Panc1 (cell line): Measurements from ENCODE around the gene EHD2.

ENCODE experiments used
- TF ChIP-seq, protein P1 (sequence below): fragments of 450-650 bp; IDR thresholded peaks from 2 replicates; pipeline ENCODE4 v1.5.1; 2017; ENCODE audit warnings: mild to moderate bottlenecking
- TF ChIP-seq, protein P2 (sequence below), 2 experiments: IDR thresholded peaks; 2 replicates each; pipeline ENCODE4 v1.6.1; 2011 to 2012; ENCODE audit warnings: low read depth in 2 of 2, control low read depth in 1 of 2, low read length in 1 of 2, mild to moderate bottlenecking in 1 of 2, moderate library complexity in 1 of 2; ENCODE audit not compliant: insufficient read depth in 1 of 2

- TF ChIP-seq, protein P1, sequence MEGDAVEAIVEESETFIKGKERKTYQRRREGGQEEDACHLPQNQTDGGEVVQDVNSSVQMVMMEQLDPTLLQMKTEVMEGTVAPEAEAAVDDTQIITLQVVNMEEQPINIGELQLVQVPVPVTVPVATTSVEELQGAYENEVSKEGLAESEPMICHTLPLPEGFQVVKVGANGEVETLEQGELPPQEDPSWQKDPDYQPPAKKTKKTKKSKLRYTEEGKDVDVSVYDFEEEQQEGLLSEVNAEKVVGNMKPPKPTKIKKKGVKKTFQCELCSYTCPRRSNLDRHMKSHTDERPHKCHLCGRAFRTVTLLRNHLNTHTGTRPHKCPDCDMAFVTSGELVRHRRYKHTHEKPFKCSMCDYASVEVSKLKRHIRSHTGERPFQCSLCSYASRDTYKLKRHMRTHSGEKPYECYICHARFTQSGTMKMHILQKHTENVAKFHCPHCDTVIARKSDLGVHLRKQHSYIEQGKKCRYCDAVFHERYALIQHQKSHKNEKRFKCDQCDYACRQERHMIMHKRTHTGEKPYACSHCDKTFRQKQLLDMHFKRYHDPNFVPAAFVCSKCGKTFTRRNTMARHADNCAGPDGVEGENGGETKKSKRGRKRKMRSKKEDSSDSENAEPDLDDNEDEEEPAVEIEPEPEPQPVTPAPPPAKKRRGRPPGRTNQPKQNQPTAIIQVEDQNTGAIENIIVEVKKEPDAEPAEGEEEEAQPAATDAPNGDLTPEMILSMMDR = no peak
- TF ChIP-seq, protein P2, sequence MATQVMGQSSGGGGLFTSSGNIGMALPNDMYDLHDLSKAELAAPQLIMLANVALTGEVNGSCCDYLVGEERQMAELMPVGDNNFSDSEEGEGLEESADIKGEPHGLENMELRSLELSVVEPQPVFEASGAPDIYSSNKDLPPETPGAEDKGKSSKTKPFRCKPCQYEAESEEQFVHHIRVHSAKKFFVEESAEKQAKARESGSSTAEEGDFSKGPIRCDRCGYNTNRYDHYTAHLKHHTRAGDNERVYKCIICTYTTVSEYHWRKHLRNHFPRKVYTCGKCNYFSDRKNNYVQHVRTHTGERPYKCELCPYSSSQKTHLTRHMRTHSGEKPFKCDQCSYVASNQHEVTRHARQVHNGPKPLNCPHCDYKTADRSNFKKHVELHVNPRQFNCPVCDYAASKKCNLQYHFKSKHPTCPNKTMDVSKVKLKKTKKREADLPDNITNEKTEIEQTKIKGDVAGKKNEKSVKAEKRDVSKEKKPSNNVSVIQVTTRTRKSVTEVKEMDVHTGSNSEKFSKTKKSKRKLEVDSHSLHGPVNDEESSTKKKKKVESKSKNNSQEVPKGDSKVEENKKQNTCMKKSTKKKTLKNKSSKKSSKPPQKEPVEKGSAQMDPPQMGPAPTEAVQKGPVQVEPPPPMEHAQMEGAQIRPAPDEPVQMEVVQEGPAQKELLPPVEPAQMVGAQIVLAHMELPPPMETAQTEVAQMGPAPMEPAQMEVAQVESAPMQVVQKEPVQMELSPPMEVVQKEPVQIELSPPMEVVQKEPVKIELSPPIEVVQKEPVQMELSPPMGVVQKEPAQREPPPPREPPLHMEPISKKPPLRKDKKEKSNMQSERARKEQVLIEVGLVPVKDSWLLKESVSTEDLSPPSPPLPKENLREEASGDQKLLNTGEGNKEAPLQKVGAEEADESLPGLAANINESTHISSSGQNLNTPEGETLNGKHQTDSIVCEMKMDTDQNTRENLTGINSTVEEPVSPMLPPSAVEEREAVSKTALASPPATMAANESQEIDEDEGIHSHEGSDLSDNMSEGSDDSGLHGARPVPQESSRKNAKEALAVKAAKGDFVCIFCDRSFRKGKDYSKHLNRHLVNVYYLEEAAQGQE (IDR thresholded peaks at IDR 0.05; ENCODE audit: insufficient read depth in 1 of 2, low read depth in 2 of 2, low read length in 1 of 2) = no peak
Observed at GRCh38 chr19:47779524-47780214, 66.4 kb downstream of the EHD2 start.
